Muscle of leg (tissue), 11 donors: ENCODE results near the gene KRTAP19-4. TPM values are rescaled to one million over a fixed set of nuclear protein-coding genes. Genes with fewer than 3 reads are reported as not detected.

Source experiments
- DNase-seq: peaks from one replicate; pipeline ENCODE4 v3.0.0; 2013
- H3K27ac ChIP-seq: one replicate; pipeline ENCODE4 v1.5.1; 2013; ENCODE audit warnings: mild to moderate bottlenecking, low read length, control low read depth
- H3K27me3 ChIP-seq: one replicate; pipeline ENCODE4 v1.6.1; 2013; ENCODE audit warnings: low read length; ENCODE audit not compliant: control insufficient read depth, insufficient read depth
- H3K36me3 ChIP-seq: one replicate; pipeline ENCODE4 v1.6.1; 2013; ENCODE audit warnings: low read length; ENCODE audit not compliant: control insufficient read depth, insufficient read depth
- H3K4me1 ChIP-seq: one replicate; pipeline ENCODE4 v1.6.1; 2013; ENCODE audit warnings: low read length; ENCODE audit not compliant: control insufficient read depth, insufficient read depth
- H3K4me3 ChIP-seq: one replicate; pipeline ENCODE4 v1.5.1; 2013; ENCODE audit warnings: low read length, control low read depth
- H3K9me3 ChIP-seq: replicated peaks from 2 replicates; pipeline ENCODE4 v1.6.1; 2013; ENCODE audit warnings: low read depth, low read length; ENCODE audit not compliant: control insufficient read depth
- WGBS: methylation state at CpG from one replicate; pipeline ENCODE4 v1.1.5; 2013; ENCODE audit warnings: missing lambda C conversion rate; ENCODE audit not compliant: insufficient coverage; 5-methylcytosine and 5-hydroxymethylcytosine counted together
- polyA plus RNA-seq, 8 donors: library from polyadenylated mRNA; unstranded; fragments of 120-200 nt; gene quantifications; one replicate each; pipeline versions ENCODE4 v1.2.1 to v1.2.3, GENCODE V29; 2013; ENCODE audit warnings: inconsistent platforms in 1 of 8, low replicate concordance in 1 of 8; ENCODE audit not compliant: insufficient read length in 8 of 8, insufficient read depth in 1 of 8
- total RNA-seq: library from RNA; stranded (reverse); fragments of 120-200 nt; gene quantifications from one replicate; pipeline ENCODE4 v1.2.4, GENCODE V29; 2013

Gene KRTAP19-4
- total and polyA plus RNA-seq, 9 donors: not detected

- Histone ChIP-seq H3K27me3 (no peaks in the 10 kb centered on the region), H3K9me3 (no peaks in the 10 kb centered on the region), H3K36me3 (no peaks in the 10 kb centered on the region), H3K4me3 (no peak within 1 kb of the TSS), H3K4me1 (no peaks in the 10 kb centered on the region), H3K27ac (no peak within 1 kb of the TSS)
- WGBS: 96% methylated on average over 4 of the region's 7 CpGs
- DNase-seq: no peak
Measured at GRCh38 chr21:30480145-30480544, 16.8 kb downstream of the KRTAP19-4 start, which contains the start of gene KRTAP19-1. TSS of gene KRTAP19-1 (minus strand) at chr21:30480367. CDS start at chr21:30480317, 50 bp downstream.

- H3K27me3 ChIP-seq: no peaks in the 10 kb centered on the region
- no peak for DNase-seq
- H3K27ac ChIP-seq: no peak overlapping the region
- H3K4me1 ChIP-seq: no peaks in the 10 kb centered on the region
- no peaks in the 10 kb centered on the region for H3K9me3 ChIP-seq
- no peaks in the 10 kb centered on the region for H3K36me3 ChIP-seq
- no peak overlapping the region for H3K4me3 ChIP-seq
- 67% methylated on average over 1 of the region's 4 CpGs for WGBS
Measured at GRCh38 chr21:30479259-30479658, 17.7 kb downstream of the KRTAP19-4 start.

- Histone ChIP-seq H3K27me3 (no peaks in the 10 kb centered on the region), H3K27ac (no peak overlapping the region), H3K4me1 (no peaks in the 10 kb centered on the region), H3K36me3 (no peaks in the 10 kb centered on the region), H3K4me3 (no peak overlapping the region), H3K9me3 (no peaks in the 10 kb centered on the region)
- no peak for DNase-seq
- WGBS: 47% methylated on average over 3 of the region's 3 CpGs
Measured at GRCh38 chr21:30478004-30478403, 19.0 kb downstream of the KRTAP19-4 start.

- H3K36me3 ChIP-seq: no peaks in the 10 kb centered on the region
- no peak overlapping the region for H3K27ac ChIP-seq
- no peaks in the 10 kb centered on the region for H3K27me3 ChIP-seq
- DNase-seq: no peak
- H3K4me3 ChIP-seq: no peak overlapping the region
- no peaks in the 10 kb centered on the region for H3K9me3 ChIP-seq
- no CpG with 5 or more reads among the region's 6 CpGs for WGBS
- no peaks in the 10 kb centered on the region for H3K4me1 ChIP-seq
Measured at GRCh38 chr21:30468900-30469714, 27.9 kb downstream of the KRTAP19-4 start.

- no CpG with 5 or more reads among the region's 3 CpGs for WGBS
- no peaks in the 10 kb centered on the region for H3K4me1 ChIP-seq
- no peaks in the 10 kb centered on the region for H3K9me3 ChIP-seq
- H3K27me3 ChIP-seq: no peaks in the 10 kb centered on the region
- H3K36me3 ChIP-seq: no peaks in the 10 kb centered on the region
- no peak overlapping the region for H3K4me3 ChIP-seq
- no peak overlapping the region for H3K27ac ChIP-seq
- DNase-seq: no peak
Measured at GRCh38 chr21:30463713-30464112, 33.3 kb downstream of the KRTAP19-4 start.

GRCh38 chr21:30448514-30448913 lies 48.5 kb downstream of the KRTAP19-4 start:
- Histone ChIP-seq H3K36me3 (no peaks in the 10 kb centered on the region), H3K4me1 (no peaks in the 10 kb centered on the region), H3K27ac (no peak overlapping the region), H3K4me3 (no peak overlapping the region), H3K27me3 (no peaks in the 10 kb centered on the region), H3K9me3 (no peaks in the 10 kb centered on the region)
- no CpG with 5 or more reads among the region's 3 CpGs for WGBS
- no peak for DNase-seq

- H3K4me1 ChIP-seq: no peaks in the 10 kb centered on the region
- no peak overlapping the region for H3K4me3 ChIP-seq
- WGBS: 39% methylated on average over 3 of the region's 4 CpGs
- no peaks in the 10 kb centered on the region for H3K27me3 ChIP-seq
- H3K27ac ChIP-seq: no peak overlapping the region
- DNase-seq: no peak
- H3K9me3 ChIP-seq: no peaks in the 10 kb centered on the region
- H3K36me3 ChIP-seq: no peaks in the 10 kb centered on the region
Measured at GRCh38 chr21:30447056-30447455, 49.9 kb downstream of the KRTAP19-4 start.

Other genes starting within 250 kb of the KRTAP19-4 start
- gene KRTAP24-1, start 214.2 kb downstream of the KRTAP19-4 start, total RNA-seq: not detected
- gene KRTAP24-1, start 214.2 kb downstream of the KRTAP19-4 start, polyA plus RNA-seq: not detected
- gene KRTAP25-1, start 207.7 kb downstream of the KRTAP19-4 start, total RNA-seq: not detected
- gene KRTAP25-1, start 207.7 kb downstream of the KRTAP19-4 start, polyA plus RNA-seq: not detected
- not detected for gene KRTAP26-1, start 176.8 kb downstream of the KRTAP19-4 start, total RNA-seq
- gene KRTAP26-1, start 176.8 kb downstream of the KRTAP19-4 start, polyA plus RNA-seq: not detected
- not detected for gene KRTAP27-1, start 159.5 kb downstream of the KRTAP19-4 start, total RNA-seq
- gene KRTAP27-1, start 159.5 kb downstream of the KRTAP19-4 start, polyA plus RNA-seq: not detected
- gene KRTAP23-1, start 148.6 kb downstream of the KRTAP19-4 start, total RNA-seq: not detected
- gene KRTAP23-1, start 148.6 kb downstream of the KRTAP19-4 start, polyA plus RNA-seq: under 1 TPM in 1 of 8 donors, not detected in 7; 0.69 TPM
- not detected for gene KRTAP13-2, start 124.9 kb downstream of the KRTAP19-4 start, total RNA-seq
- gene KRTAP13-2, start 124.9 kb downstream of the KRTAP19-4 start, polyA plus RNA-seq: not detected
- gene KRTAP13-1, start 101.1 kb downstream of the KRTAP19-4 start, total RNA-seq: not detected
- not detected for gene KRTAP13-1, start 101.1 kb downstream of the KRTAP19-4 start, polyA plus RNA-seq
- gene KRTAP13-3, start 71.2 kb downstream of the KRTAP19-4 start, total RNA-seq: not detected
- not detected for gene KRTAP13-3, start 71.2 kb downstream of the KRTAP19-4 start, polyA plus RNA-seq
- gene KRTAP13-4, start 66.9 kb downstream of the KRTAP19-4 start, total RNA-seq: not detected
- not detected for gene KRTAP13-4, start 66.9 kb downstream of the KRTAP19-4 start, polyA plus RNA-seq
- gene KRTAP15-1, start 56.9 kb downstream of the KRTAP19-4 start, total RNA-seq: not detected
- gene KRTAP15-1, start 56.9 kb downstream of the KRTAP19-4 start, polyA plus RNA-seq: not detected
- not detected for gene KRTAP19-1, start 16.8 kb downstream of the KRTAP19-4 start, total RNA-seq
- not detected for gene KRTAP19-1, start 16.8 kb downstream of the KRTAP19-4 start, polyA plus RNA-seq
- gene KRTAP19-2, start 9.7 kb downstream of the KRTAP19-4 start, total RNA-seq: not detected
- gene KRTAP19-2, start 9.7 kb downstream of the KRTAP19-4 start, polyA plus RNA-seq: not detected
- gene KRTAP19-3, start 5.2 kb downstream of the KRTAP19-4 start, total RNA-seq: not detected
- not detected for gene KRTAP19-3, start 5.2 kb downstream of the KRTAP19-4 start, polyA plus RNA-seq
- gene KRTAP19-5, start 5.0 kb upstream of the KRTAP19-4 start, total RNA-seq: not detected
- gene KRTAP19-5, start 5.0 kb upstream of the KRTAP19-4 start, polyA plus RNA-seq: not detected
- gene KRTAP19-6, start 44.7 kb upstream of the KRTAP19-4 start, total RNA-seq: not detected
- not detected for gene KRTAP19-6, start 44.7 kb upstream of the KRTAP19-4 start, polyA plus RNA-seq
- gene KRTAP19-7, start 64.1 kb upstream of the KRTAP19-4 start, total RNA-seq: not detected
- gene KRTAP19-7, start 64.1 kb upstream of the KRTAP19-4 start, polyA plus RNA-seq: not detected
- gene KRTAP22-2, start 93.2 kb upstream of the KRTAP19-4 start, total RNA-seq: not detected
- not detected for gene KRTAP22-2, start 93.2 kb upstream of the KRTAP19-4 start, polyA plus RNA-seq
- gene KRTAP6-3, start 95.3 kb upstream of the KRTAP19-4 start, total RNA-seq: not detected
- gene KRTAP6-3, start 95.3 kb upstream of the KRTAP19-4 start, polyA plus RNA-seq: not detected
- not detected for gene KRTAP6-2, start 101.7 kb upstream of the KRTAP19-4 start, total RNA-seq
- not detected for gene KRTAP6-2, start 101.7 kb upstream of the KRTAP19-4 start, polyA plus RNA-seq
- not detected for gene KRTAP22-1, start 103.9 kb upstream of the KRTAP19-4 start, total RNA-seq
- gene KRTAP22-1, start 103.9 kb upstream of the KRTAP19-4 start, polyA plus RNA-seq: not detected
- not detected for gene KRTAP6-1, start 116.8 kb upstream of the KRTAP19-4 start, total RNA-seq
- not detected for gene KRTAP6-1, start 116.8 kb upstream of the KRTAP19-4 start, polyA plus RNA-seq
- not detected for gene KRTAP20-1, start 119.3 kb upstream of the KRTAP19-4 start, total RNA-seq
- gene KRTAP20-1, start 119.3 kb upstream of the KRTAP19-4 start, polyA plus RNA-seq: not detected
- not detected for gene KRTAP20-4, start 123.5 kb upstream of the KRTAP19-4 start, total RNA-seq
- not detected for gene KRTAP20-4, start 123.5 kb upstream of the KRTAP19-4 start, polyA plus RNA-seq
- not detected for gene KRTAP20-2, start 138.0 kb upstream of the KRTAP19-4 start, total RNA-seq
- not detected for gene KRTAP20-2, start 138.0 kb upstream of the KRTAP19-4 start, polyA plus RNA-seq
- not detected for gene KRTAP20-3, start 145.7 kb upstream of the KRTAP19-4 start, total RNA-seq
- not detected for gene KRTAP20-3, start 145.7 kb upstream of the KRTAP19-4 start, polyA plus RNA-seq
- not detected for gene KRTAP21-3, start 221.6 kb upstream of the KRTAP19-4 start, total RNA-seq
- gene KRTAP21-3, start 221.6 kb upstream of the KRTAP19-4 start, polyA plus RNA-seq: not detected